Lower leg skin (tissue), 3 donors: ENCODE results near the gene MAPK4.

Experiments
- CTCF ChIP-seq, 3 donors: fragments of 450-650 bp; IDR thresholded peaks; one replicate each; pipeline ENCODE4 v1.5.1; 2016; ENCODE audit warnings: antibody characterized with exemption in 3 of 3, mild to moderate bottlenecking in 3 of 3, moderate library complexity in 2 of 3
- POLR2A ChIP-seq, 2 donors: fragments of 450-650 bp; IDR thresholded peaks; one replicate each; pipeline ENCODE4 v1.6.1; 2016 to 2017; ENCODE audit warnings: antibody characterized with exemption in 2 of 2, mild to moderate bottlenecking in 1 of 2, moderate library complexity in 1 of 2

- TF ChIP-seq CTCF (IDR thresholded peaks at IDR 0.05) (no peak), POLR2A (IDR thresholded peaks at IDR 0.05) (no peak)
Measured at GRCh38 chr18:50721451-50722120, 161.7 kb downstream of the MAPK4 start.
